GM21447 (cell line): ENCODE data around the gene BBIP1.
"Not testable (repeated sequence)": the region's sequence is repeated elsewhere in the genome, so short reads cannot be mapped to it uniquely, and the experiment has no call there.

Experiments
- ATAC-seq: cut with Tn5 transposase; IDR thresholded peaks from one replicate; pipeline ENCODE4 v1.9.1; 2021; ENCODE audit not compliant: unreplicated experiment

Gene BBIP1

DNA sequence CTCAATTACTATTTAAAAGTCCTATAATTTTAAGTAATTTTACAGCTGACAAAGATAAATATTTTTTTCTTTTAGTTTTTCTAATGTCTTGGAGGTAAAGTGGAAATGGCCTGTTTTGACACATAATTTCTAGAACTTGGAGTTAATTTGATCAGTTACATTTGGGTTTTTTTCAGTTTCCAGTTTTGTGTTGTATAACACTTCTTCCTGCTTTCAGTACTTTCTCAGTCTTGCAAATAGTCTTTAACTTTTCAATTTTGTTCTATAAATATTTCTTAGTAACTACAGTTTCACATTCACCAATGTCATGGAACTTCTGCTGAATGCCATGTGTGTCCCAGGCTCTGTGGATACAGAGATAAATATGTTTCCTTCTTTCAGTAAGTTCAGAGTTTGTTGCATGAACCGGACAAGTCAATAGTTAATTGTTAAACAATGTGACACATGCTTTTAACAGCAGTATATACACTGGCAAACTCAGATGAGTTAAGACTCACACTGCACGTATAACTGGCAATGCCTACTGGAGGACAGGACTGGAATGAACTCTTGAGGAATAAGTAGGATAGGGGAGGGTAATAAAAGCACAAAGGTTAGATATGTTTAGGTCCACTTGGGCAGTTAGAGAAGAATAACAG is 5.0 kb upstream of the BBIP1 start:
- no peak for ATAC-seq

DNA sequence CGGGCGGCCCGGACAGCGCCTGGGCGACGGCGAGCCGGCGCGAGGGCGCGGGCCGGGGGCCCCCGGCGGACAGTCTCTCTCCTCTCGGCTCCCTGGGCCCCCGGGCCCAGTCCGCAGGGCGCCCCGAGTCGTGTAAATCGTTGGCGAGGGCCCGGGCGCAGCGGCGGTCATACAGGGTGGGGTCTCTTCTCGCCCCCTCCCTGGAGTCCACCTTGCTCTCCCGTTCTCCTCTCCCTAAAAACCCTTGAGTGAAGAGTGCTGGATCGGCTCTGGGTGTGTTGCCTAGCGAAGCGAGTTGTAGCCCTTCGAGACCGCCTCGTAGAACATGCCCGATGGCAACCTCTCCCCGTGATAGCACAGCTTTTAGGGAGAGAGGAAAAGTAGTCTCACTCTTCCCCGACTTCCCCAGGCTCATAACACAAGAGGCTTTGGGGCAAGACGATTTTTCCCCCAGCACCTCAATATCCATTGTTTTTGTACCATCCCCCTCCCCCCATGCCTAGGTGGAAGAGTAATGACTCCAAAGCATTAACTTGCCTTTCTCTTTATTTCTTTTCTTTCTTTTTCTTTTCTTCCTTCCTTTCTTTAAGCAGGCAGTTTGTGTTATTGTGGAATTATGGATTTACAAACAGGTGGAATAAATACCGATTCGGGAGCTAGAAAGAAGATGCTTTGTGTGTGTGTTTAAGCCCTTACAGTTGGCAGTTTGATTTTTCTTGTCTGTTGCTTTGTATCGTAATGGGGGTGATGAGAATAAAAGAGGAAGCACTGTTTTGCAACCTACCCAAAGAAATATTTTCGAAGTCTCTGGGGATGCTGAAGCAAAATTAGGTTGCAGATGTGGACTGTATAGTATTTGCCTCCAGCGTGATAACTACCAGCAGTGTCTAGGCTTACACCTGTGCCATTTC is 1.2 kb upstream of the BBIP1 start:
- ATAC-seq: peak; percentile 22

DNA sequence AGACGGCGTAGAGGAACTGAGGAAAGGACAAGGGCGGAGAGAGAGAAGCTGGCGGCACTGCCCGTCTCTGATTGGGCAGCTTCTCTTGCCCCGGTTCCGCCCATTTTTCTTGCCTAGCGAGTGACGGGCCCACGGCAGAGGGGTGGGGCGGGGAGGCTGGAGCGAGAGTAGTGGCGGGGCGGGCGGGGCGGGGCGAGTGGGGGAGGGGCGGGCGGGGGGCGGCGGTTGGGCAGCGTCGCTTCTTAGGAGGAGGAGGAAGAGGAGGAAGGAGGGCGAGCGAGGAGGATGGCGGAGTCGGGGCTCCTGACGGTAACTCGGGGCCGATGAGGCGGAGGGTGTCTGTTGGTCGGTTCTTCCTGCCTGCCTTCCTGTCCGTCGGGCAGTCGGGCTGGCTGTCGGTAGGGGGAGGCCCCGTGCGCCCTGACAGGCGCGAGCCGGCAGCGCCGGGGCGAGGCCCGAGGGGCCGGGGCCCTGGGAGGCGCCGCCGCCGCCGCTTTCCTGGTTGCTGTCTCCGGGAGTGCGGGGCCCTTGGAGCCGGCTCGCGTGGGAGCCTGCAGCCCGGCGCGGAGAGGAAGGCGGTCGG is 460 bp upstream of the BBIP1 start, which contains the start of gene SHOC2:
Gene SHOC2 (plus strand): TSS at position 256 of the 583 bp plus-strand sequence. CDS start 44,755 bp downstream, outside the sequence.
- ATAC-seq: peak; percentile 4

- no peak for ATAC-seq
Observed at GRCh38 chr10:110918269-110918642, 724 bp downstream of the BBIP1 start.

DNA sequence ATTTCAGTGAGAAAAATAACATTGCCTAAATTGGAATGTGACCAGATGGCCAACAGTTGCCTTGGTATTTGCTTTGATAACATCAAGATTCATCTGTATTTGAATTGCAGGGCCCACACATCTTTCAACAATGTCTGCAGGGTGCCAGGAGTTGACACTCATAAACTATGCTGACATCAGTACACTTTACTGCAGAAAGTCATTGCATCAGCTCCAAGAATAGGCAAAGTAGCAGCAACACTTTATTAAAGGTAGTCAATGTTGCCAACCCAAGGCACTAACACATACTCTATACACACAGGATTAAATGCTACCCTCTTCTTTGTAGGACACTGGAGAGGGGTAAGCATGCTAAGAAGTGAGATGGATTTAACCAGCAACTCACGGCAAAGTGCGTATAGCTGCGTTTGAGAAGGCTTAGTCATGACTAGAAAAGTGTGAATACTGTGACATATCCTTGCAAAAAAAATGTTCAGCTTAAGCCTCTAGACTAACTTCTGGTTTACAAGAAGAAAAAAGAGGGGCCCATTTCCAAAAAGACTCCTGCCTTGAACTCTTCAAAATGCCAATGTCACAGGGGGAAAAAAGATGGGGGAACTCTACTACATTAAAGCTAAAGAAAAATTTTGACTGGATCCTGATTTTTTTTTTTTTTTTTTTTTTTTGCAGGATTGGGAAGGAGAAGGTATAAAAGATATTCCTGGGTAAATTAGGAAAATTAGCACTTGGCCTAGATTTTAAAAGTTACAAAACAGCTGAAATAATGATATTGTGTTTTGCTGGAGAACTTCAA is 2.2 kb downstream of the BBIP1 start:
- ATAC-seq: no peak

DNA sequence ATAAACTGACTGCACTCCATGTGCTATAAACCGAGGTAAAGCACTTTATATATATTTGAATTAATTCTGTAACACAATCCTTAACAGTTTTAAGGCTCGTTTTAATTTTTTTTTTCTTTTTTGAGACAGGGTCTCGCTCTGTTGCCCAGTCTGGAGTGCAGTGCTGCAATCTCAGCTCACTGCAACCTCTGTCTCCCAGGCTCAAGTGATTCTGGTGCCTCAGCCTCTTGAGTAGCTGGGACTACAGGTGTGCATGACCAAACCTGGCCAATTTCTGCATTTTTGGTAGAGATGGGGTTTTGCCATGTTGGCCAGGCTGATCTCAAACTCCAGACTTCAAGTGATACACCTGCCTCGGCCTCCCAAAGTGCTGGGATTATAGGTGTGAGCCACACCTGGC is 3.4 kb downstream of the BBIP1 start:
- ATAC-seq: not testable (repeated sequence)

DNA sequence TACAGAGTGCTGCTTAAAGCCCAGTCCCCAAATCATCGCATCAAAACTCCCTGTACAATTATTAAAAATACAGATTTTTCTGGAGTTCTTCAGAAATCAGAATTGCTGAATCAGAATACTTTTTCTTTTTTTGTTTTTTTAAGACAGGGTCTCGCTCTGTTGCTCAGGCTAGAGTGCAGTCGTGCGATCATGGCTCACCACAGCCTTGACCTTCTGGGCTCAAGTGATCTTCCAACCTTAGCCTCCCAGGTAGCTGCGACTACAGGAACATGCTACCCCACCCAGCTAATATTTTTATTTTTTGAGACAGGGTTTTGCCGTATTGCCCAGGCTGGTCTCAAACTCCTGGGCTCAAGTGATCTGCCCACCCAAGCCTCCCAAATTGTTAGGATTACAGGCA is 3.9 kb downstream of the BBIP1 start:
- no peak for ATAC-seq

- no peak for ATAC-seq
Observed at GRCh38 chr10:110914431-110914830, 4.5 kb downstream of the BBIP1 start.

GRCh38 chr10:110912374-110912773 is 6.6 kb downstream of the BBIP1 start:
- no peak for ATAC-seq

- no peak for ATAC-seq
Observed at GRCh38 chr10:110910138-110910537, 8.8 kb downstream of the BBIP1 start.

DNA sequence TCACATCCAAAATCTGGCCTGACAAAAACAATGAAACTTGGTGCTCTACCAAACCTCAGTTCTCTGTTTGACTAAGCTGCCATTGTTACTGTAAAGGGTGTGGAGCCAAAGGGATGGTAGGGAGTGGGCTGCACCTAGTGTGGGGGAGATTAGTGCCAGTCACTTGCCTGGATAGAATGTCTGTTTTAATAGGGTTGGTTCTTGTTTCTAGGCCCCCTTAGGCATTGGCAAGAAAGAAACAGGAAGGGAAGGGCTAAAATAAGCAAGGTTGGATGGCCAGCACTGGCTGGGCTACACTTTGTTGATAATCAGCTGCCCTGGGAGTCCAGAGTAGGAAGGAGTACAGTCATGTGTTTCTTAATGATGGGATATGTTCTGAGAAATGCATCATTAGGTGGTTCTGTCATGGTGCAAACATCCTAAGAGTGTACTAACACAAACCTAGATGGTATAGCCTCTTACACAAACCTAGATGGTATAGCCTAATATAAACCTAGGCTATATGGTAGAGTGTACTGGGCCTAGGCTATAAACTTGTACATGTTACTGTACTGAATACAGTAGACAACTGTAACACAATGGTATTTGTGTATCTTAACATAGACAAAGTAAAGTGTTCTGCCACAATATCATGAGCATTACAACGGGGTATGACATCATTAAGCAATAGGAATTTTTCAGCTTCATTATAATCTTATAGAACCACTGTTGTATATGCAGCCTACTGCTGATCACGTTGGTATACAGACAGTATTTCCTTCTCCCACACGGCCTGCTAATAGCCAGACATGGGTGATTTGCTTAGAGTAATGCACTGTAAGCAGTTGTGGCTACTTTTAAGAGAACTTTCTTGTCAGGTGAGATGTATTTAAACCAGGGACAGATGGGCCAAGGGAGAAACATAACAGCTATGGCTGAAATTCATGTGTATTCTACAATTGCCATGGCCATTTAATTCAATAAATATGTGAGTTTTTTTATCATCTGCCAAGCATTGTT is 15.4 kb downstream of the BBIP1 start:
- ATAC-seq: peak; percentile 77

DNA sequence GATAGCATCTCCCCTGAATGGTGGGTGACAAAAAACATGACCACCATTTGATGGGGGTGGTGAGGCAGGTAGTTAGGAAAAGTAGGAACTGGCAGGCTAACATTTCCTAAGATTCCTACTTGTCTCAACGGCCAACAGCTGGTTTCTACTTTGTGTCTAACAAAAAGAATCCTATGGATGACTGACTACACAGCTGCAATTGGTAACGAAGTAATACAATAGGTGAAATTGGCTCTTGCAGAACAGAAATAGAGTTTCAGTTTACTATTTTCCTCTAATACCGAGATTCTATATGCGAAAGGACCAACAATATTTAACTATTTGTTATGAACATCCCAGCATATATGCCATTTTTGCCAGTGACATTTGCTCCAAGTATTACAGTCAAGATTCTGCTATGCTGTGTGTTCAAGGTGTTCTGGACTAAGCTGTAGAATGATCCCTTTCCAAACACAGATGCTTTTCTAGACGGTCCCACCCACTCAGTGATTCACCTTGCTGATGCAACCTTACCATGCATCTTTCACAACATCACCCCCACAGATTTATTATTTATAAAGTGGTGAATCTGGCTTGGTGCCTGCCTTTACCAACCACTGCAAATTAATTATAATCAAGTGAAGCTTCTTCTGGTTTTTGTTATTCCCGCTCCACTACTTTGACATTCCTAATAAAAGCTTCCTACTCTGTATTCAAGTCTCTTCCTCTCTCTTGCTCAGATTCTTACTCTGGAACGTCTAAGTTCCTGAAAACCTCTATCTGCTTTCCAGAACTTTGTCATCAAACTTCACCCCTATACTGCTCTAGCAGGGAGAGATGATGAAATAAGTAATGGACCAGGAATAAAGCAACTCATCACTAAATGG is 16.8 kb downstream of the BBIP1 start:
- ATAC-seq: no peak

- ATAC-seq: no peak
Observed at GRCh38 chr10:110900983-110901382, 18.0 kb downstream of the BBIP1 start.

GRCh38 chr10:110898391-110898790 is 20.6 kb downstream of the BBIP1 start:
- no peak for ATAC-seq

DNA sequence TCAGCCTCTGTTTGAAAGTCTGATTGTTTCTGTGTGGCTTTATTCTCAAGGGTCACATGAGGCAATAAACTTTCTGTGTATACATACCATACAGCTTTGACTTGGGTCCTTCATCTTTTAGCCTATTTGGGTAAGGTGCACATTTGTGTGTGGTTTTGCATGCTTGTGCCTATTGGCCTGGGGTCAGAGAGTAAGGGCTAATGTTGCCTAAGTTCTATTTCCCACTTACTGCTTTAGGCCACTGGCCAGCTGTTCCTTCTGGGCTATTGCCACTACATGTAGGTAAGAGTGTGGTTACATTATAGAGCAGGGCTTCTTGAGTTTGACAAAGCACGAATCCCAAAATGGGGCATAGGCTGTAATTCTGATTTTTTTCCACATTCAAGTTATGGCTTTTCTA is 21.8 kb downstream of the BBIP1 start:
- no peak for ATAC-seq

GRCh38 chr10:110893559-110894179 is 25.3 kb downstream of the BBIP1 start:
- ATAC-seq: peak; percentile 90

DNA sequence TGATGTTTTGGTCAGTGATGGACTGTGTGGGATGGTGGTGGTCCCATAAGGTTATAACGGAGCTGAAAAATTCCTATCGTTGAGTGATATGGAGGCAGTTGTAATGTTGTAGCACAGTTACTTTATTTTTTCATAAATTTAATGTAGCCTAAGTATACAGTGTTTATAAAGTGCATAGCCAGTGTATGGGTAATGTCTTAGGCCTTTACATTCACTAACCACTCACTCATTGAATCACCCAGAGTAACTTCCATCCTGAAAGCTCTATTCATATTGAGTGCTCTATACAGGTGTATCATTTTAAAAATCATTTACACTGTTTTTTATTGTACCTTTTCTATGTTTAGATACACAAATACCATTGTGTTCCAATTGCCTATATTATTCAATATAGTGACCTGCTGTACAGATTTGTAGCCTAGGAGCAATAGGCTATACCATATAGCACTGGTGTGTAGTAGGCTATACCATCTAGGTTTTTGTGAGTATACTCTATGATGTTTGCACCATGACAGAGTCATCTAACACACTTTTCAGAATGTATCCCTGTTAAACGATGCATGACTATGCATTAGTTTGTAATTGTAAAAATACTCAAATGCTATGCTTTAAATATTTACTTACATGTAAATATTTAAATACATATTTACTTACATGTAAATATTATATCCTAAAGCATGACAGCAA is 26.2 kb downstream of the BBIP1 start:
- no peak for ATAC-seq

DNA sequence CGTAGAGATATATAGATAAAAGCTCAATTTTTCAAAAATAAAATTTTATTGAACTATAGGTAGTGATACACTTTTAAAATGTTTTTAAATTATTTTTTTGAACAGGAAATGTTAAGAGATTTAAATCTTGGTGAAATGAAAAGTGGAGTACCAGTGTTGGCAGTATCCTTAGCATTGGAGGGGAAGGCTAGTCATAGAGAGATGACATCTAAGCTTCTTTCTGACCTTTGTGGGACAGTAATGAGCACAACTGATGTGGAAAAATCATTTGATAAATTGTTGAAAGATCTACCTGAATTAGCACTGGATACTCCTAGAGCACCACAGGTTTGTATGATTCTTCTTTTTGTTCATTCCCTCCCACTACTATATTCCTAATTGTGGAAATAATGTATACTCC is 31.4 kb downstream of the BBIP1 start:
- no peak for ATAC-seq
